Adrenal gland (tissue), 5 donors: Measurements from ENCODE around the gene ANKRD27.

Experiments
- CTCF ChIP-seq, 6 experiments: fragments of 450-650 bp in 4 of 6; fragments of 200-600 bp in 2 of 6; sonication (generic) in 1 of 6; IDR thresholded peaks; 1 replicate in 5 of 6; 2 replicates in 1 of 6; pipeline versions ENCODE4 v1.5.1 to v1.8.0; 2016 to 2021; ENCODE audit warnings: antibody characterized with exemption in 6 of 6, mild to moderate bottlenecking in 2 of 6, moderate library complexity in 1 of 6
- POLR2A ChIP-seq, 2 donors: fragments of 450-650 bp; IDR thresholded peaks; one replicate each; pipeline ENCODE4 v1.6.1; 2017; ENCODE audit warnings: antibody characterized with exemption in 2 of 2, mild to moderate bottlenecking in 2 of 2, moderate library complexity in 1 of 2
- donor health status: DM: no; HTN: no; CAD: no.

GRCh38 chr19:32653599-32653915, 21.4 kb downstream of the ANKRD27 start:
- TF ChIP-seq CTCF (IDR thresholded peaks at IDR 0.05), result no peak
- TF ChIP-seq POLR2A (IDR thresholded peaks at IDR 0.05), result no peak
